Measurements from ENCODE around the gene CD44. TPM values are rescaled to one million over a fixed set of nuclear protein-coding genes. Genes with fewer than 3 reads are reported as not detected.
A peak's percentile ranks its signal among the peaks of the same experiment; 100 is the strongest.

Gene CD44
- total RNA-seq, 1 donor from 2014 or later: 155 TPM

DNA sequence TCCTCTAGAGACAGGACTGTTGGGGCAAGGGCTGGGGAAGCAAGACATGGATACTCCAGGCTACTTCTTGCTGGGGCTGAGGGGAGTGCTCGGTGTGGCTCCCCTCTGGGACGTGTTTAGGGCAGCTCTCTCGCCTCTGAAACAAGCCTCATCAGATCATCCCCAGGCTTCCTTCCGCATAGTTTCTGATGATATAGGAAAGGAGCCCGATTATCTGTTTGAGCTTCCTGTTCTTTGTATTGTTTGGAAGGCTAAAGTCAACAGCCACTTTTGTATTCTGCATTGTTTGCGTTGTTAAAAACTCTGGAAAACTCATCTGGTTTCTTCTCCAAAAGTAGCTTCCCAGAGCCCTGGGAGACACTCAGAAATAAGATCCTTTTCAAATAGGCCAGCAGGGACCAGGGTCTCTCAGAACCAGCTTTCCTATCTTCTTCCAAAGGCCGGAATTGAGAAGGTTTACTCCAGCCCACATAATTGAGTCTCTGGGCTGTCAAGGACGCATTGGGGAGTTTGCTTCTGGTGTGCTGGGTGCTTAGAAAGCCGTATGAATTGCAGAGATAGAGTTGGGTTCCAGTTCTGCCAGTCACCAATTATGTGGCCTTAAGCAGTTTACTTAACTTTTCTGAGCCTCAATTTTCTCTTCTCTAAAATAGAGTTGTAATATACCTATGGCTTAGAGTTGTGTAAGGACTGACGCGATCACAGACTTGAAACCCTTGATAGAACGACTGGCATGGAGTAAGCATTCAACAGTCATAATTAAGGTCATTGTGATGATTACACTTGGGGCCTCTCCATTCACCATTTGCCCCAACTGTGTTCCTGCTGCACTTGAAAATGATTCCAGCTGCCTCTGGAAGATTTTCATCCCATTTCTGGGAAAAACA lies 19.1 kb downstream of the CD44 start:
- Mint-ChIP-seq H3K4me1 (ENCODE audit: unreplicated experiment) (peaks cover 52% of the 10 kb centered on the region), H3K9me3 (ENCODE audit: unreplicated experiment) (no peaks in the 10 kb centered on the region), H3K27me3 (ENCODE audit: unreplicated experiment) (peaks cover 9% of the 10 kb centered on the region), H3K36me3 (ENCODE audit: low read depth, unreplicated experiment) (peaks cover 8% of the 10 kb centered on the region), H3K27ac (ENCODE audit: unreplicated experiment) (peak overlapping the region; percentile 95), H3K4me3 (ENCODE audit: unreplicated experiment) (no peak overlapping the region)
- TF ChIP-seq, protein P1, sequence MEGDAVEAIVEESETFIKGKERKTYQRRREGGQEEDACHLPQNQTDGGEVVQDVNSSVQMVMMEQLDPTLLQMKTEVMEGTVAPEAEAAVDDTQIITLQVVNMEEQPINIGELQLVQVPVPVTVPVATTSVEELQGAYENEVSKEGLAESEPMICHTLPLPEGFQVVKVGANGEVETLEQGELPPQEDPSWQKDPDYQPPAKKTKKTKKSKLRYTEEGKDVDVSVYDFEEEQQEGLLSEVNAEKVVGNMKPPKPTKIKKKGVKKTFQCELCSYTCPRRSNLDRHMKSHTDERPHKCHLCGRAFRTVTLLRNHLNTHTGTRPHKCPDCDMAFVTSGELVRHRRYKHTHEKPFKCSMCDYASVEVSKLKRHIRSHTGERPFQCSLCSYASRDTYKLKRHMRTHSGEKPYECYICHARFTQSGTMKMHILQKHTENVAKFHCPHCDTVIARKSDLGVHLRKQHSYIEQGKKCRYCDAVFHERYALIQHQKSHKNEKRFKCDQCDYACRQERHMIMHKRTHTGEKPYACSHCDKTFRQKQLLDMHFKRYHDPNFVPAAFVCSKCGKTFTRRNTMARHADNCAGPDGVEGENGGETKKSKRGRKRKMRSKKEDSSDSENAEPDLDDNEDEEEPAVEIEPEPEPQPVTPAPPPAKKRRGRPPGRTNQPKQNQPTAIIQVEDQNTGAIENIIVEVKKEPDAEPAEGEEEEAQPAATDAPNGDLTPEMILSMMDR (IDR thresholded peaks at IDR 0.05; ENCODE audit: unreplicated experiment): no peak
- no peak for DNase-seq (ENCODE audit: low spot score)

DNA sequence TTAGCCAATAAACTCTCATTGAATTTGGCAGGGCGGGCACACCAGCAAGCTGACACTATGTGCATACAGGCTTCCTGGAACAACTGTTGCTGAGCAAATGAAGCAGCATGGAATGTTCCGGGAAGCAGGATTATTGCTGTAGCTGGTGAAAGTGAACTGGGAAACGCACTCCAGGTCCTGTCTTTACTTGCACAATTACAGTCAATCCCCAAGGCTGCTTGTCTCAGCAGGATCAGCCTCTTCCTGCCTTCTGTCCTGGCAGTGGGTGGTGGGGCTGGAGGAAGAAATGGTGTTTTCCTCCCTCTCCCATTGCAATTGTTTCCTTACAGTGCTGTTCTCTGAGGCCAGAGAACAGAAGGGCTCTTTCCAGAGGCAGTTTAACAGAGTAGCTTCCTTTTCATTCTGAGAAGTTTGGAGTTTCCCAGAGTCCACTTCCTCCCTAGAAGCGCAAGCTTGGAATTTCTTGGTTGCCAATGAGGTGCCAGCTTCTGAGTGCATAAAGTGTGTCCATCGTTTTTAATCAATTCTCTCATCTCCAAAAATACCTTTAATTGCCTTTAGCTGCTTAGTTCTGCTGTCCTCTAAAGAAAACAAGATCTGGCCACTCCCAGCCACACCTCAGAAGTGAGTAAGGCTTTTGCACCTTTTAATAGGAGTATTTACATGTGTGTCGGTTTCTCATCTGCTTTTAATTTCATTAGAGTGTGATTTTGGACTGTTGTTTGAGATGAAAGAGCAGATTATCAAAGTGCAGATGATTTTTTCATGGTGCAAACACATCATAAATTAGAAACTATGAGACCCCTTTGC lies 19.9 kb downstream of the CD44 start:
- Mint-ChIP-seq H3K9me3 (ENCODE audit: unreplicated experiment) (no peaks in the 10 kb centered on the region), H3K27me3 (ENCODE audit: unreplicated experiment) (peaks cover 7% of the 10 kb centered on the region), H3K4me1 (ENCODE audit: unreplicated experiment) (peaks cover 61% of the 10 kb centered on the region), H3K27ac (ENCODE audit: unreplicated experiment) (peak overlapping the region; percentile 95), H3K36me3 (ENCODE audit: low read depth, unreplicated experiment) (peaks cover 3% of the 10 kb centered on the region), H3K4me3 (ENCODE audit: unreplicated experiment) (peak overlapping the region; percentile 74)
- TF ChIP-seq, protein P1 (IDR thresholded peaks at IDR 0.05; ENCODE audit: unreplicated experiment): no peak
- peak; percentile 37 for DNase-seq (ENCODE audit: low spot score)

DNA sequence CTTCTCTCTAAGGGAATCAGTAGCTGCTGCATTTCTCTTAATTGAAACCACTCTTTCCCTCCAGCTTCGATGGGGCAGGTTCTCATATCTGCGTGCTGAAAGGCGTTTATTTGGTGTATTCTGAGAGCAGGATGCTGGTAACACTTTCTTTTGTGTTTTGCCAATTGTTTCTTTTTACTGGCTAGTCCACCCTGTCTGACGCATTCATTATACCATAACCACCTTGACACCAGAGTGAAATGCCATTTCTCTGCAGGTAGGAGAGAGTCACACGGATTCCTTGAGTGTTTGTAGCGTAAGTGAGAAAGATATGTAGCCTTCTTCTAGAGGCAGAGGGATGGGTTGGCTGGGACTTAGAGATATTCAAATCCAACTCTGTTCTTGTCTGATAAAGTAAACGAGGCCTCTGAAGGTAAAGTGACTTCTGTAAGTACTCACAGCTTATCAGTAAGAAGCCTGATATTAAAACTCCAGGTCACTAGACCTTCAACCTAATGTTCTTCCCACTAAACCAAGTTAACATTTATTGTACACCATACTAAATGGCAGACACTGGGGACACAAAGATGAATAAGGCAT lies 21.4 kb downstream of the CD44 start:
- Mint-ChIP-seq H3K4me1 (ENCODE audit: unreplicated experiment) (peaks cover 59% of the 10 kb centered on the region), H3K27ac (ENCODE audit: unreplicated experiment) (no peak overlapping the region), H3K9me3 (ENCODE audit: unreplicated experiment) (no peaks in the 10 kb centered on the region), H3K4me3 (ENCODE audit: unreplicated experiment) (no peak overlapping the region), H3K36me3 (ENCODE audit: low read depth, unreplicated experiment) (no peaks in the 10 kb centered on the region), H3K27me3 (ENCODE audit: unreplicated experiment) (peaks cover 5% of the 10 kb centered on the region)
- DNase-seq (ENCODE audit: low spot score): no peak
- TF ChIP-seq, protein P1 (IDR thresholded peaks at IDR 0.05; ENCODE audit: unreplicated experiment): no peak

DNA sequence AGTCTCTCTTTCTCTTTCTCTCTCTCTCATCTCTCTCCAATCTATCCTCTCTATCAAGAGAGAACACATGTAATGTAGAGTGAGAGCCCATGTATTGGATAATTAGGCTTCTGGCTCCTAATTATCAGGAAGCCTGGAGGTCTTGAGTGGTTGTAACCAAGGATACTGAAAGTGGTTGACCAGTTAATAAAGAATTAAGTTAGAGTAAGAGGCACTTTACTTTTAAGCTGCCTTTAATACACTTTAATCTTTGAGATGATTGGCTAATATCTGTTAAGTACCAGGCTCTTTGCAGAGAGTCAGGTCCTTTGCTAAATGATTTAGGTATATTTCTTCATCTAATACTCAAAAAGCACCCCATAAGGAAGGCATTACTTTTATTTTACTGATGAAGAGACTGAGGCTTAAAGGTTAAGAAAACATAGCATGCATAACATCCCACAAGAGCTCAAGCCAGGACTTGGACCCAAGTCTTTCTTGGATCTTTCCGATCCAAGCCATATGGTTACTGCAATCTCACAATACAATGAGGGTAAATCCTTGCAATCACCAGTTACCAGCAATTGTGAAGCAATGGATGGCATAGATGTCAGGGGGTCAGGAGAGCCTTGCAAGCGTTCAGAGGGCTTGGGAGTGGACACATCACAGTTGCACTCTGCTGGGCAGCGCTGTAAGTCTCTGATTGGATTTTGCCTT lies 22.1 kb downstream of the CD44 start:
- Mint-ChIP-seq H3K9me3 (ENCODE audit: unreplicated experiment) (no peaks in the 10 kb centered on the region), H3K27me3 (ENCODE audit: unreplicated experiment) (peaks cover 5% of the 10 kb centered on the region), H3K4me3 (ENCODE audit: unreplicated experiment) (no peak overlapping the region), H3K4me1 (ENCODE audit: unreplicated experiment) (peaks cover 59% of the 10 kb centered on the region), H3K36me3 (ENCODE audit: low read depth, unreplicated experiment) (no peaks in the 10 kb centered on the region), H3K27ac (ENCODE audit: unreplicated experiment) (no peak overlapping the region)
- DNase-seq (ENCODE audit: low spot score): no peak
- TF ChIP-seq, protein P1 (IDR thresholded peaks at IDR 0.05; ENCODE audit: unreplicated experiment): no peak
